ENCODE data around the gene CASP9.
"Not testable (repeated sequence)": the region's sequence is repeated elsewhere in the genome, so short reads cannot be mapped to it uniquely, and the experiment has no call there.

CASP9 gene

GRCh38 chr1:15501208-15502032 is 22.6 kb downstream of the CASP9 start:
- in situ Hi-C loops (cut with HindIII; ENCODE audit: low sequenced_read_pairs) = no loop called here

GRCh38 chr1:15500184-15501178 is 23.5 kb downstream of the CASP9 start:
- in situ Hi-C loops (cut with HindIII; ENCODE audit: low sequenced_read_pairs) = no loop called here

GRCh38 chr1:15493869-15494390 is 30.1 kb downstream of the CASP9 start:
- in situ Hi-C loops (cut with HindIII; ENCODE audit: low sequenced_read_pairs) = no loop called here

- in situ Hi-C loops (cut with HindIII; ENCODE audit: low sequenced_read_pairs) = no loop called here
Observed at GRCh38 chr1:15492596-15492995, 31.4 kb downstream of the CASP9 start.

- in situ Hi-C loops (cut with HindIII; ENCODE audit: low sequenced_read_pairs) = not testable (repeated sequence)
Observed at GRCh38 chr1:15491010-15491409, 33.0 kb downstream of the CASP9 start.

- in situ Hi-C loops (cut with HindIII; ENCODE audit: low sequenced_read_pairs) = no loop called here
Observed at GRCh38 chr1:15489052-15489736, 34.8 kb downstream of the CASP9 start.

- in situ Hi-C loops (cut with HindIII; ENCODE audit: low sequenced_read_pairs) = no loop called here
Observed at GRCh38 chr1:15488371-15488770, 35.6 kb downstream of the CASP9 start.

GRCh38 chr1:15486844-15487610 is 37.0 kb downstream of the CASP9 start:
- in situ Hi-C loops (cut with HindIII; ENCODE audit: low sequenced_read_pairs) = not testable (repeated sequence)

- in situ Hi-C loops (cut with HindIII; ENCODE audit: low sequenced_read_pairs) = no loop called here
Observed at GRCh38 chr1:15485636-15486035, 38.4 kb downstream of the CASP9 start.

GRCh38 chr1:15484443-15484842 is 39.6 kb downstream of the CASP9 start:
- in situ Hi-C loops (cut with HindIII; ENCODE audit: low sequenced_read_pairs) = not testable (repeated sequence)

GRCh38 chr1:15483971-15484370 is 40.0 kb downstream of the CASP9 start:
- in situ Hi-C loops (cut with HindIII; ENCODE audit: low sequenced_read_pairs) = no loop called here

- in situ Hi-C loops (cut with HindIII; ENCODE audit: low sequenced_read_pairs) = not testable (repeated sequence)
Observed at GRCh38 chr1:15482983-15483543, 41.0 kb downstream of the CASP9 start.

GRCh38 chr1:15482455-15482854 is 41.6 kb downstream of the CASP9 start:
- in situ Hi-C loops (cut with HindIII; ENCODE audit: low sequenced_read_pairs) = not testable (repeated sequence)

GRCh38 chr1:15479654-15480347 is 44.2 kb downstream of the CASP9 start:
- in situ Hi-C loops (cut with HindIII; ENCODE audit: low sequenced_read_pairs) = no loop called here

- in situ Hi-C loops (cut with HindIII; ENCODE audit: low sequenced_read_pairs) = no loop called here
Observed at GRCh38 chr1:15477646-15478212, 46.3 kb downstream of the CASP9 start.

GRCh38 chr1:15476927-15477326 is 47.1 kb downstream of the CASP9 start:
- in situ Hi-C loops (cut with HindIII; ENCODE audit: low sequenced_read_pairs) = no loop called here

- in situ Hi-C loops (cut with HindIII; ENCODE audit: low sequenced_read_pairs) = no loop called here
Observed at GRCh38 chr1:15475752-15476314, 48.2 kb downstream of the CASP9 start, which contains the start of gene CELA2B. Gene CELA2B (plus strand): TSS chr1:15476104. CDS start chr1:15476126, 22 bp downstream.

GRCh38 chr1:15472587-15472986 is 51.4 kb downstream of the CASP9 start:
- in situ Hi-C loops (cut with HindIII; ENCODE audit: low sequenced_read_pairs) = no loop called here
